Activated naive CD8-positive, alpha-beta T cell treated with anti-CD3 and anti-CD28 coated beads, Interleukin-2, amount 50 U/mL, for 16 hours (primary cell): ENCODE measurements around the gene PHF13.
"Not testable (repeated sequence)": the region's sequence is repeated elsewhere in the genome, so short reads cannot be mapped to it uniquely, and the experiment has no call there.

Experiments
- DNase-seq: peaks from one replicate; pipeline ENCODE4 v3.0.0-alpha.2; 2020; ENCODE audit warnings: low read depth, low spot score

The PHF13 gene

DNA sequence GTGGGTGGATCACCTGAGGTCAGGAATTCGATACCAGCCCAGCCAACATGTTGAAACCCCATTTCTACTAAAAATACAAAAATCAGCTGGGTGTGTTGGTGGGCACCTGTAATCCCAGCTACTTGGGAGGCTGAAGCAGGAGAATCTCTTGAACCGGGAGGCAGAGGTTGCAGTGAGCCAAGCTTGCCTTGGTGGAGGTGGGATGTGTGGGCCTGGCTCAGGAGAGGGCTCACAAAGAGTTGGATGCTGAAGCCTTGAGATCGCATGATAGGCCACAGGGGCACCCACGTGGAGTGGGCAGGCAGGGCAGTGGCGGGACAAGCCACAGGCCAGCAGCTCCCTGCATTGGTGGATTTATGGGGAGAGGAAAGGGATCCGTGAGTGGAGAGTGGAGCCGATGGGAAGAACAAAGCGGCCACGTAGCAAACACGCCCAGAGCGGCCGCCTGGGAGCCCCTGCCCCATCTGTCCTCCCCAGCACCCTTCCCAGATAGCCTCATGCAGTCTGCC is 15.5 kb downstream of the PHF13 start:
- DNase-seq = no peak

DNA sequence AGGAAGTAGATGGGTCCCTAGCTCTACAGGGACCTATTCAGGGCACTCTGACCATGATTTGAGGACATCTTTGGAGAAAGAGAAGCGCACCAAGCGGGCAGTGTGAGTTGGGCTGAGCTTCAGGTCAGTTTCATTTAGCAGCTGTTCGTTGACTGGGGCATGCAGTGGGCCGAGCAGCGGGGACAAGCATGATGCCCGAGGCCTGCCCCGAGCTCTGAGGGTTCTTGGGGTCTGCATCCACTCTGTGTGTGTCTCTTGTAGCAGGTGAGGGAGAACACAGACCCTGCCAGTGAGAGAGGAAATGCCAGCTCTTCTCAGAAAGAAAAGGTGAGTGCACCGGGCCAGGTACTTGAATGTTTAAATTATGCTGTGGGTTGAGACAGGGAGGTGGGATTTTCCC is 16.5 kb downstream of the PHF13 start:
- DNase-seq = no peak

DNA sequence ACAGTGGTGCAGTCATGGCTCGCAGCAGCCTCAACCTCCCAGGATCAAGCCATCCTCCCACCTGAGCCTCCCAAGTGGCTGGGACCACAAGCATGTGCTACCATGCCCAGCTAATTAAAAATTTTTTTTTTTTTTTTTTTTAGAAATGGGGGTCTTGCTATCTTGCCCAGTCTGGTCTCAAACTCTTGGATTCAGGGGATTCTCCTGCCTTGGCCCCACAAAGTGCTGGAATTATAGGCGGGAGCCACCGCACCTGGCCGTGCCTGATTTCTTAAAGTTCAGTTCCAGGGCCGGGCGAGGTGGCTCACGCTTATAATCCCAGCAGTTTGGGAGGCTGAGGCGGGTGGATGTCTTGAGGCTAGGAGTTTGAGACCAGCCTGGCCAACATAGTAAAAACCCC is 17.5 kb downstream of the PHF13 start:
- no peak for DNase-seq

DNA sequence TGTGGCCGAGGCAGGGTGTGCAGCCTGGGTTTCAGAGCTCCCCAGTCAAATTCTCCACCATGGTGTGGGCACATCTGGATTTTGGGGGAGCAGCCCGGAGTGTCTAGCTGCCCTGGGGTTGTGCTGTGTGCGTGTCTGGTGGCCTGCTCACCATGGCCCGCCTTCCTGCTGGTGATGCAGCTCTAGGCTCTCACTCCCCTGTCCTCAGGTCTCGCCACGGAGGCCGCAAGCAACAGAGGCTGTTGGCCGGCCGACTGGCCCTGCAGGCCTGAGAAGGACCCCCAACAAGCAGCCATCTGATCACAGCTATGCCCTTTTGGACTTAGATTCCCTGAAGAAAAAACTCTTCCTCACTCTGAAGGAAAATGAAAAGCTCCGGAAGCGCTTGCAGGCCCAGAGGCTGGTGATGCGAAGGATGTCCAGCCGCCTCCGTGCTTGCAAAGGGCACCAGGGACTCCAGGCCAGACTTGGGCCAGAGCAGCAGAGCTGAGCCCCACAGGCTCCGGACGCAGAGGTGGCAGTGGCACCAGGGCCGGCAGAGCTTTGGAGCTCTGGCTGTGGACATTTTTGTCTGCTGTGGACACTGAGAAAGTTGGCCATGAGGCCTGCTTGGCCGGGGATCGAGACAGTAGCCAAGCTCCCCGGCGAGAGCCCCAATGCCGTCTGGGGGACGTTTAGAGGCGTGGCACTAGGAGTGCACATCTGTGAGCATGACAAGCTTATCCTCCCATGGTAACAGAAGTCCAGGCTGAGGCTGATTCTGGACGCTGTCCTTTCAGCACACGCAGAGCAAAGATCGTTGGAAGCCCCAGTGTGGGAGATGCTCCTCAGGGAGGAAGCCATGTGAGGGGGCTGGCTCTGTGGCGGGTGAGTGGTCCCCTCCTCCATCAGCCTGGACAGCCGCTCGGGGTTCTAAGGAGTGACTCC is 19.3 kb downstream of the PHF13 start:
- DNase-seq = no peak

DNA sequence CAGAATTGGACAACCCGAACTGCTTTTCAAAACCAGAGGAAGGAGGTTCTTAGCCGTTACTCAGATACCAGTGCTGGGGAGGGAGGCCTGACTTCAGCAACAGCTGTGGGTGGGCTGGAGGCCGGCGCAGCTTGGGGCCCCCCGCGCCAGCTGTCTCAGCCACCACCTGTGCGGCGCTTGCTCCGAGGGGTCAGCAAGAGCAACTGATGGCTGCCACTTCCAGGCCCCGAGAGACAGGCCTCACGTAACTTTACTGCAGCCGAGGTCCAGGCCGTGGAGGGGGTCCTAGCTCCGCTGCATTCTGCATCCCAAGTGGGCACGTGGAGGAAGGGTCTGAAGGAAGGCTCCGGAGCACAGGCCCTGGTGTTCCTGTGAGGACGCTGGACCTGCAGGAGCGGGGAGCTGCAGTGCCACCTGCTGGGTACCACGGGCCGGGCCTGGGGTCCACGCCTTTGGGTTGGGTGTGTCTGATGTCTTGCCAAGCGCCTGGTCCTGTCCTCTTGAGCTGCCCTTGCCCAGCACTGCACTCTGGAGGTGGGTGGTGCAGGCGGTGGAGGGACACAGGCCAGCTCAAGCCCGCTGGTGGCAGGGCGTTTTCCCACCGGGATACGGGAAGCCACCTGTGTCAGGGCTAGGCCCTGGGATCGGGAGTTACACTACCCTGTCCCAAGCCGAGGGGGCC is 21.0 kb downstream of the PHF13 start:
- DNase-seq = no peak

DNA sequence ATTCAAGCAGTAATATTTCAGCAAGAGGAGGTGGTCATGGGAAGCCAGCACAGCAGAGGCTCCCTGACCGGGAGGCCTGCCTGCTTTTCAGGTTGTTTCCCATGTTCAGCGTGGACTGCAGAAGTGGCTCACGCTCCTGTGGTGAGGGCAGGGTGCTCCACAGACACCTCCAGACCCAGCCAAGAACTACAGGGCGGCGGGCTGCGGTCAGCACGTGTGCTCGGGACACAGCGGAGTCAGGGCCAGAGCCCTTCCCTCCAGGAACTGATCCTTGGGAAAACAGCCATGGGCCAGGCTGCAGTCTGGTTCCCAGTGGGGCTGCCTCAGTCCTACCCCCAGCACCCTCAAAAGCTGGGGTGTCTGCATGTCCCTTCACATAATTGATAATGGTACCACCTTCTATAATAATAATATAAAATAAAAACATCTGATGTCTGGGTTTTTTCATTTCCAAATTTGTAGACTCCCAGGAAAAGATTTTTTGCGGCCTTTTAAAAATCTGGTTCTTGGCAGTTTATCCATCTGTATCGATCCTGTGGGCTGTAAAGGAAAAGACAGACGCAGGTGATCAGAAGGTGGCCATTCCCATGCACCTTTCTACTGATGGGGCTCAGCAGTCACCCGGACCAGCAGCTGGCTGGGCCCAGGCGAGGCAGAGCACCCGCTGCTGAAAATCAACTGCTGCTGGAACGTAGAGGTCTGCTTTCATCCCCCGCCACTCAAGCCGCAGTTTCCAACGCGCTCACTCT is 21.8 kb downstream of the PHF13 start:
- DNase-seq = no peak

DNA sequence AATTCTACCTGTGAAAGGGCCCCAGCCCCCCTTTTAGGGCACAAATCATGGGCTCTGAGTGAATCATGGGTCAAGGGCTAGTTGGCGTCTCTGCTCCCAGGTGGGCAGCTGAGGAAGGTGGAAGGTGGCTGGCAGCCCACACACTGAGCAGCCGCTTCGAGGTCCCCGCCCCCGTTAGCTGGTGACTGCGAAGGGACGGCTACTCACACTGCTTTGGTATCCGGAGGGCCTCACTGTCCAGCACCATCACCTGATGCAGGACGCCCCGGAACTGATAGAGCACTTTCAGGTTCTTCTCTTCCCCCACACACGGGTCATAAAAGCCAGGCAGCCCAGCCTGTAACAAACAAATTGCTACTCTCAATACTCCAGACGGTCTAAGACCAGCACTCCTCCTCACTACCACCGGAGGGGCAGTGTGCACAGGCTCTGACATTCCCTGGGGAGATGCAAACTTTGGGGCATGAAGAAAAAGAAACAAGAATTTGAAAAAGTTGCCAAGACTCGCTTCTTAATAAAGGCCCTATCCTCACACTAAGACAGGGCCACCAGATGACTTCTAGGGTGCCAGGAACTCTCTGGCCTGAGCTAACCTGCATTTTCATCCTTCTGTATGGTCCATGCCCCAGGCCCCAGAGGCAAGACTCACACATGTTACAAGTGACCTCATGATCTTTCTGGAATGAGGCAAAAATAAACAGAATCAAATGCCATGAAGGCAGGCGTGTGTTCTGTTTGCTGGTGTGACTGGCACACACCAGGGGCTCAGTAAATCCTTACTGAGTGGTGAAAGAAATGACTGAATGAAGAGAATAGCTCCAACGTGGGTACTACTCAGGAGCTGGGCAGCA is 22.6 kb downstream of the PHF13 start:
- no peak for DNase-seq

DNA sequence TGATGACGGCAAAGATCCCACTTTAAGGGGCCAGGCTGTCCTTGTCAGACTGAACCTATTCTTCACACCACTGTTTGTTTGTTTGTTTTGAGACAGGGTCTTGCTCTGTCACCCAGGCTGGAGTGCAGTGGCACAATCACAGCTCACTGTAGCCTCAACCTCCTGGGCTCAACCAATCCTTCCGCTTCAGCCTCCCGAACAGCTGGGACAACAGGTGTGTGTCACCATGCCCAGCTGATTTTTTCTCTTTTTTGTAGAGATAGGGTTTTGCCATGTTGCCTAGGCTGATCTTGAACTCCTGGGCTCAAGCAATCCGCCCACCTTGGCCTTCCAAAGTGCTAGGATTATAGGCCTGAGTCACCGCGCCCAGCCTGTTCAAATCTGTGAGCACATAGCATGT is 23.2 kb downstream of the PHF13 start:
- not testable (repeated sequence) for DNase-seq

DNA sequence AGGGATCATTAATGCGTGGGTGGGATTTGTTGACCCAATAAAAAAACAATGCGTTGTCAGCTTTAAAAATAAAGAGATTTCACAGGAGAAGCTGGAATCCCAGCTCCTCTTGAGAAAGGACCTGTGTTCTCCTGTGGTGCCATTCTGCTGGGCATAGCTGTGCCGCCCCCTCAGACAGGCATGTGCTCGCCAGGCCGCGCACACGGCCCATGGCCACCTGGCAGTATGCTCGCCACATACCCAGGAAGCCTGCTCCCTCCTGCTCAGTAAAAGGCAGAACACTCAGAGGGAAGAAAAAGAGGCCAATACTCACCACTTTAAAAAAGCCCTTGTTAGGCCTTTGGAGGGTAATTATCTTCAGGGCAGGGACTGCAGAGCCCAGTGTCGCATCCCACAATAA is 24.2 kb downstream of the PHF13 start:
- no peak for DNase-seq

DNA sequence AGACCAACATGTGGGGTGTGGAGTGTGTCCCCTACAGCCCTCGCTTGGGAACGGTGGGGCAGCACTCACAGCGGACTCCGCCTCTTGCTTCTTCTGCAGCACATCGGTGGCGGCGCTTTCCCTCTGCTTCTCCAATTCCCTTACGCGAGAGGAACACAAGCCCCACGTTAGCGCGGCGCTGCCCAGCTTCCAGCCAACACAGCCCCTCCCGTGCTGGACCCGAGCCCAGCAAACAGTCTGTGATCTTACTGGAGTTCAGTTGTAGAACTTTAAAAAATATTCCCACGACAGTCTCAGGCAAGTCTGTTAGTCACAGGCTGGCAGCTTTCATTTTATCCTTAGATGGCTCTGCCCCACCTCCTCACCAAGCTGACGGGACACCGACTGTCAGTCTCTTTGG is 24.7 kb downstream of the PHF13 start:
- DNase-seq = no peak

DNA sequence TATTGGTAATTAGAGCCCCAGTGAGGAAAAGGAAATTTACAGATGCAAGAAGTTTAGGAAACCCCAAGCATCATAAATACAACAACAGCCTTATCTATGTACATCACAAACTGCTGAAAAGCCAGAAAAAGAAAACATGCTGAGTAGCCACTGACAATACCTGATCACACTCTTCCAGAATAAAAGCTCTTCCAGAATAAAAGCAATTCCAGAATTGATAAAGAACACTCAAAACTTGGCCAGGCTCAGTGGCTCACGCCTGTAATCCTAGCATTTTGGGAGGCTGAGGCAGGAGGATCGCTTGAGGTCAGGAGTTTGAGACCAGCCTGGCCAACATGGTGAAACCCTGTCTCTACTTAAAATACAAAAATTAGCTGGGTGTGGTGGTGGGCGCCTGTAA is 27.3 kb downstream of the PHF13 start:
- DNase-seq = not testable (repeated sequence)

DNA sequence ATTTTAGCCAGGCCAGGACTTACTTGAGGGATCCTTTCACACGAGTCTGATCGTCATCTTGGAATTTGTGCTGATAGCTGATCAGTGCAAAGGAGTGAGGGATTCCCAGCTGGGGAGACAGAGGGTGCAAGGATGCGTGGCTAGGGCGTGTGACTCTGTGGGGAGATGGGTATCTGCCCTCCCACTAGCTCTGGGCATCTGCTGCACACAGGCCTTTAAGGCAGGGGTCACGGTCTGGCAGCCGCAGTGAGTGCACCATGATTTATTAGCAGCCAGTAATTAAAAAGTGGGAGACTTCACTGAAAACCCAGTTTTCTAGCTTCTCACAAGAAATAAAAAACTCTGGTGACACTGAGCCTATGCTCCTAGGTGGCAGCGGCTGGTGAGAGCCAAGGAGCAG is 31.5 kb downstream of the PHF13 start:
- DNase-seq = no peak

DNA sequence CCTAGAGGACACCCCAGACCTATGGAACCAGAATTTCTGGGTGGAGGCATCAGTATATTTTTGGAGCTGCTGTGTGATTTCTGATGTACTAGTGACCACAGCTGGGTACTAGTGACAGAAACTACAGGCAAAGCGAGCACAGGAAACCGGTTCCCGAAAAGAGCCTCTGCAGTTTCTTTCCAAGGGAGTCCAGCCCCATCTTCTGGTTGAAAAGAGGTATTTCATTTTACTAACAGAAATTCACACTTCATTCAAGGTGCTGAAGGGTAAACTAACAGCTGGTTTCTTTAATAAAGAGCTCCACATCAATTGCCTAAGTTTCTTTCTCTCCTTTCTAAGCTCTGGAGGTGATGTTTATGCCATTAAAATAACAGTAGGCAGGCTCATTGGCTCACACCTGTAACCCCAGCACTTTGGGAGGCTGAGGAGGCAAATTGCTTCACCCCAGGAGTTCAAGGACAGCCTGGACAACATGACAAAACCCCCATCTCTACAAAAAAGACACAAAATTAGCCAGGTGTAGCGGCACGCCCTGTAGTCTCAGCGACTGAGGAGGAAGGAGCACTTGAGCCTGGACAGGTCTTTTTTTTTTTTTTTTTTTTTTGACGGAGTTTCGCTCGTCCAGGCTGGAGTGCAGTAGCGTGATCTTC is 33.1 kb downstream of the PHF13 start:
- no peak for DNase-seq

DNA sequence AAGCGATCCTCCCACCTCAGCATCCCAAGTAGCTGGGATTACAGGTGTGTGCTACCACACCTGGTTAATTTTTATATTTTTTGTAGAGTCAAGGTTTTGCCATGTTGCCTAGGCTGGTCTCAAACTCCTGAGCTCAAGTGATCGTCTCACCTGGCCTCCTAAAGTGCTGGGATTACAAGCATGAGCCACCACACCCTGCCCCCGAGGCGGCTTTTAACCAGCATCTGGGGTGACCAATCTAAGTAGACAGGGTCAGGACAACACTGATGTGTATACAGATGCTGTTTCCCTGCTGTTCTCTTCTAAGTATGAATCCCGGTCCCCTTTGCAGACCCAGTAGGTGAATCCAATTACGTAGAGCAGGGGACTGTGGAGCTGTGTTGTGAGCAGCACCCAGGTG is 35.0 kb downstream of the PHF13 start:
- DNase-seq = no peak

DNA sequence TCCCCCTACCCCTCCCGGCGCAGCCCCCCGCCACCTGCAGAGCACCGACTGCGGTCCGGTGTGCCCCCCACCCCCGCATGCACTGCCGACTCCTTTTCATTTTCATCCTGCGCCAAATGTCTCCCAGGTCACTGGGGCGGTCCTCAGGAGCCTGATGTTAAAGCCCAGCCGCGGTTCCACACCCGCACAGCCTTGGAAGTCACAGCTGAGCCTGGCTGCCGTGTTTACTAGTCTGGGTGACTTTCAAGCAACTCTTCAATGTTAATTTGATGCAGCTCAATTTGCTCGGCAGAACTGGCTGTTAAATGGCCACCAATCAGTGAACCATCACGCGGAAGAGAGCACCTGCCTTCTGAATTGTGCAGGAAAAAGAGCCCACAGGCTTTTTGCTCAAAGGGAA is 38.4 kb downstream of the PHF13 start:
- no peak for DNase-seq

DNA sequence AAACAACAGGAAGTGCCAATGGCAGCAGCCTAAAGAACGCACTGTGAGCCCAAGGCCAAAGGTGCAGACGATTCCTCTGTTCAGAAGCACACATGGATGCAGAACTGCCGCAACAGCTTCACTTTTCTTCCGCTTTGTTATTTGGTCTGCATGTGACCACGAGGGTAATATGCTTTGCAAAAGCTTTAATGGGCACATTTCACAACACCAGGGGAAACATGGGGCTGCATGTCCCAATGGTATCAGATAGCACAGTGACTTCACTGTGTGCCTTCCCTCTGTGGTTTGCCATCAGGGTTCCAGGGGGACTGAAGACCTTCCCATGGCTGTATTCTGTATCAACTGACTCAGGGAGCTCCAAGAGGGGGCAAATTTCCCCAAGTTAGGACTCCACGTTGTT is 39.5 kb downstream of the PHF13 start:
- DNase-seq = no peak

DNA sequence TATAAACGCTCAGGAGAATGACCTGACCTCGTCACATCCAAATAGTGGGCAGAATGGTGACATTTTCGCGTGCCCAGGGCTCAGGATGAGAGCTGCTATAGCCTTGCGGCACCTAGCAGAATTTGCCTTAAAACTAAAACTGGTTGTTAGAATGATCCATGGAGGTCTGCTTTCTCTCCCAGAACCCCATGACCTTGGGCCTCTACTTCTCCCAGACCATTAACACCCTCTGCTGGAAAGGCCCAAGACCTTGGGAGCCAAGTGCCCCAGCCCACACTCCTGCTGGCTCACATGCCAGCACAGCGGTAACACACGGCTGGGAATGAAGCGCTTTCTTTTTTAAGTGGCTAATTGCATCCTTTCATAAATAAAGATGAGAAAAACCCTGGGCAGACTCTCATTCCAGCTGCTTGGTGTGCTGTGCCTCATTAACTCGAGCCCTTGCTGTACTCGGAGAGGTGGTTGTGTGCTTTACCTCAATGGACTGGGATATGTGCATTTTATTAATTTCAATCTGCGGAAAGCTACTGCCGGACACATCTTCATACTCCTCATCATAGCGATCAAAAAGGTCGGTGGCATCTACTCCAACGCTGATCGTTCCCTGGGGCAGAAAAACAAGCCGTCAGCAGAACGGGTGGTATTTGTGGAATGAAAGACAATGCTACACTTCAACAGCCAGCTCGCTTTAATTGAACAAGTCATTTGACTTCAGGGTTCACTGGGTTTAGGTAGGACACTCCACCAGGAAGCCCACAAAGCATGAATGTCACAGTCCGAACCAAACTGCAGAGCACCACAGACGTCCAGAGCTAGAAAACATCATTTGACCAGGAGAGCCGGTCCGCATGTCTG is 40.1 kb downstream of the PHF13 start:
- no peak for DNase-seq

DNA sequence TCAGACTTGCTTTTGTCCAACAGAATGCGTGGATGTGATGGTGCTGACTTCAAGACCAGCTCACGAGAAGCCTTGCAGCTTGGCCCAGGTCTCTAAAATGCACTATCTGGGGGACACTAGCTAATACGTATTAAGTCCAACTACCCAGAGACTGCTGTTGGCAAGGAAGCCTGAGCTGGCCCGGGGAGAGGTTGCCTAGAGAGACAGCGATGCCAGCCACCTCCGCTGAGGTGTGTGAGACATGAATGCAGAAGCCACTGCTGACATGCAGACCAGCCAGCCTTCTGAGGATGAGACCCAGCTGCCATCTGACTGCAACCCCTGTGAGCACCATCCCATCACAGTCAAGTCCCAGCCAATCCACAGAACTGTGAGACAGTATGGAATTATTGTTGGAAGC is 43.6 kb downstream of the PHF13 start:
- DNase-seq = no peak

DNA sequence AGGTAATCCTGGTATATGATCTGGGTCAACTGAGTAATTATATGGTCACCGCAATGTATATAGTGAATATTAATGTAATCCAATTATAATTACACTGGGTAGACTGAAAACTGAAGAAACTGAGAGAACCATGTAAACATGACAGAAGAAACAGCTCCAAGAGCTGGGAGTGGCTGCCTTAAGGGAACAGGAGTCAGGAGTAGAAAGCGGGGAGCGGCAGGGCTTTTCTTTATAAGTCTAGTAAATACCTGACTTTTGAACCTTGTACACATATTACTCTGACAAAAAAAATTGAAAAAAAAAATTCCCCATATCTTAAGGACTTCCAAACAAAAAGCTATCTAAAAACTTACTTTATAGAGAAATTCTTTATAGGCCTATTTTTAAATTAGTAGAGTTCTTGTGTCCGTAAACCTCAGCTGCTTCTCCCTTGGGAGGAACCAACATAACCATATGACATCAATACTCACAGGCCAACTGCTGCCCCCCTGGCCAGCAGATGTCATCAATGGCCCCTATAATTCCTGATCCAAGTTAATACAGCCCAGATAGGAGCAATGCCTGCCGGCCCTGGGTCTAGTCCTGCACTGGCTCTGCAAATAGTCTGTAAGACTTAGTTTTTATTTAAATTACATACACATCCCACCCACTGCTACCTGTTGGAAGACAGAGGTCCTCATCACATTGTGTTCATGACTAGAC is 45.0 kb downstream of the PHF13 start:
- no peak for DNase-seq
